ENCODE data around the gene AIFM2. TPM values are rescaled to one million over a fixed set of nuclear protein-coding genes. Genes with fewer than 3 reads are reported as not detected.

Gene AIFM2
- total and polyA plus RNA-seq, 10 of the 15 experiments (the other 5 are each of a cell fraction or from before 2014, with no cell fraction given) = 4.5 to 30.8 (median 15.6) TPM

GRCh38 chr10:70145666-70146488 is 13.3 kb upstream of the AIFM2 start (continued):
- peak; percentile 8 for TF ChIP-seq NR2F1 (conservative IDR thresholded peaks at IDR 0.05)
- TF ChIP-seq KDM1A (IDR thresholded peaks at IDR 0.05; ENCODE audit: borderline replicate concordance) = no peak
- TF ChIP-seq IRF5 (IDR thresholded peaks at IDR 0.05; ENCODE audit: borderline replicate concordance) = no peak
- no peak for TF ChIP-seq ZNF274 (IDR thresholded peaks at IDR 0.05; ENCODE audit: insufficient read depth, insufficient read length)
- no peak for TF ChIP-seq TCF7 (IDR thresholded peaks at IDR 0.05; ENCODE audit: borderline replicate concordance)
- no peak for TF ChIP-seq NRF1 (conservative IDR thresholded peaks at IDR 0.05; ENCODE audit: low read depth, low read length)
- TF ChIP-seq SMAD5 (IDR thresholded peaks at IDR 0.05; ENCODE audit: low read depth) = no peak
- no peak for TF ChIP-seq BRCA1 (IDR thresholded peaks at IDR 0.05; ENCODE audit: low read depth, low read length)
- TF ChIP-seq PAX8 (IDR thresholded peaks at IDR 0.05) = no peak
- TF ChIP-seq ZNF217 (IDR thresholded peaks at IDR 0.05) = peak; percentile 71
- TF ChIP-seq SUZ12 (IDR thresholded peaks at IDR 0.05; ENCODE audit: unreplicated experiment) = no peak
- no peak for TF ChIP-seq CEBPZ (IDR thresholded peaks at IDR 0.05; ENCODE audit: low read depth, low read length)
- TF ChIP-seq IKZF2 (IDR thresholded peaks at IDR 0.05) = no peak
- peak; percentile 56; the same call in 1 of the 2 replicates for TF ChIP-seq CHD1 (IDR thresholded peaks at IDR 0.05; ENCODE audit: low read depth, low read length)
- peak; percentile 37 for TF ChIP-seq GATAD2B (conservative IDR thresholded peaks at IDR 0.05; ENCODE audit: low read depth)
- TF ChIP-seq HDAC2 (IDR thresholded peaks at IDR 0.05) = no peak
- no peak for TF ChIP-seq E2F8 (IDR thresholded peaks at IDR 0.05; ENCODE audit: low read depth, partially characterized antibody)
- TF ChIP-seq ZBED1 (IDR thresholded peaks at IDR 0.05; ENCODE audit: borderline replicate concordance) = no peak
- no peak; the same call in 1 of the 2 replicates for TF ChIP-seq HDGF (IDR thresholded peaks at IDR 0.05)
- TF ChIP-seq ZNF24 (IDR thresholded peaks at IDR 0.05) = 0 out of 2 replicates have a peak, but pooled peaks have one; percentile 47
- 0 out of 2 replicates have a peak, but pooled peaks have one; percentile 55 for TF ChIP-seq RB1 (IDR thresholded peaks at IDR 0.05; ENCODE audit: borderline replicate concordance)
- no peak for TF ChIP-seq MYB (IDR thresholded peaks at IDR 0.05; ENCODE audit: borderline replicate concordance, low read depth, low read length)
- no peak for TF ChIP-seq NR2C2 (IDR thresholded peaks at IDR 0.05; ENCODE audit: borderline replicate concordance, control insufficient read depth, insufficient read length, low read depth)
- no peak for TF ChIP-seq ZNF622 (IDR thresholded peaks at IDR 0.05)
- no peak for TF ChIP-seq RCOR1 (conservative IDR thresholded peaks at IDR 0.05; ENCODE audit: low read depth, low read length)
- TF ChIP-seq NFYB (IDR thresholded peaks at IDR 0.05; ENCODE audit: insufficient read depth, low read depth, low read length) = no peak

All from GM12878 (cell line).